Right renal cortex interstitium (tissue), 3 donors: ENCODE data around the gene ARHGEF40. TPM values are rescaled to one million over a fixed set of nuclear protein-coding genes. Genes with fewer than 3 reads are reported as not detected.

ENCODE experiments used
- DNase-seq, 3 donors: peaks; one replicate each; pipeline ENCODE4 v3.0.0-alpha.2; 2013; ENCODE audit warnings: low read depth in 3 of 3, low spot score in 2 of 3
- polyA plus RNA-seq, 3 donors: library from polyadenylated mRNA; unstranded; fragments of 120-200 nt; gene quantifications; one replicate each; pipeline ENCODE4 v1.2.1, GENCODE V29; 2013; ENCODE audit not compliant: insufficient read length in 3 of 3

Gene ARHGEF40
- polyA plus RNA-seq, 3 donors = 69.3 to 71.9 (median 70.0) TPM

DNA sequence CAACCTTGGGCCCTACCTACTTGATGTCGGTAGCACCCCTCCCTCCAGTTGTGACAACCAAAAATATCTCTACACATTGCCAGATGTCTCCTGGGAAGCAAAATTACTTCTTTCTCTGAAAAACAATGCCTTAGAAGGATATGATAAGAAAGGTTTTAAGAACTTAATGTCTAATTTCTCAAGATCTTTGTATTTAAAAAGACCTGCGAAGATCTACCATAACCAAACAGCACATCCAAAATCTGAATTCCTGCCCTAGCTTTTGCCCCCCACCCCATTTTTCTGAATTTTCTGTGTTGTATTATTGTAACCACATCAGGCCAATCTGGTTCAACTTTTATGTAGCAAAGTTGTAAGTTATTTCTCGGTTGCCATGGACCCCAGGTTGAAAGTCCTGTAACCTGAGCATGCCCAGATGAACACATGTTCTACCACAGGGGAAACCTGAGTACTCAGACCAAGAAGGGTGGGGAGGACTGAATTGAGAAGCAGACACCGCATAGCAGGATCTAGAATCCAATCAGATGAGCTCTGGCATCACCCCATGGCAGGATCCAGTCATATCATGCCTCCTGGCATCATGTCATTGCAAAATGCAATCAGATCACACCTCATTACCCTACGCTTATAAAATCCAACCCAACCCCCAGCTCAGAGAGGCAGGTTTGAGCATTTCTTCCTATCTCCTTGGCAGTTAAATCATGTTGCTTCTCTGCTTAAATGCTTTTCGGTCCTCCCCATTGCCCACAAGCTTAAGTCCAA, 39.5 kb downstream of the ARHGEF40 start:
- DNase-seq = no peak

DNA sequence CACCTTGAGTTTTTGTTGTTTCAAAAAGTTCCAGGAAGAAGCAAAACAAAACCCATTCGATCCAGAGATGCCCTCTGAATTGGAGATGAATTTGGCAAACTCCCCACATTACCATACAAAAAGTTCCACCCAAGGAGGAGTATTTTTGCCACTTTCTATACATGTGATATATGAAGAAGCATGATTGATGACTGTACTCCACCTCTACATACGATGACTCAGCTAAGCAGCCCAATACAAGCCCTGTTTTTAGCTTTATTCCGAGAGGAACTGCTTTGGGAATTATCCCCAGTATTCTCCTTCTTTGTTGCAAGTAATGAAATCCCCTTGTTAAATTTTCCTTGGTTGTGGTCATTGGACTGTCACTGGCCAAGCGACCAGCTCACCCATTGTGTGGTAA, 42.2 kb downstream of the ARHGEF40 start:
- DNase-seq = no peak

DNA sequence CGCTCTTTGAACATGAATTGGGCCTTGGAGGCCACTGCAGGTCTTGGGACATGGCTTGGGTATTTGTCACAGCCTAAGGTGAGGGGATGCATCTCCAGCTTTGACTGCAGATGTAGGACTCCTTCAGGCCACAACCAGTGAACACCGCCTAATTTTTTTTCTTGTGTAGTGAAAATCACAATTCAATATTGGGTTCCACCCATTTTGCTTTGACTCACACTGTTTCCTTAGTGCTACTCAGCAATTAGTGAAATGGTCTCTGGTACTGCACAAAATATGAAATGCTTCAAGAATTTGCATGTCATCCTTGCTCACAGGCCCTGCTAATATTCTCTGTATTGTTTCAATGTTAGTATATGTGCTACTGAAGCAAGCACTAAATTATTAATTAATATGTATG, 43.3 kb downstream of the ARHGEF40 start:
- DNase-seq = no peak

DNA sequence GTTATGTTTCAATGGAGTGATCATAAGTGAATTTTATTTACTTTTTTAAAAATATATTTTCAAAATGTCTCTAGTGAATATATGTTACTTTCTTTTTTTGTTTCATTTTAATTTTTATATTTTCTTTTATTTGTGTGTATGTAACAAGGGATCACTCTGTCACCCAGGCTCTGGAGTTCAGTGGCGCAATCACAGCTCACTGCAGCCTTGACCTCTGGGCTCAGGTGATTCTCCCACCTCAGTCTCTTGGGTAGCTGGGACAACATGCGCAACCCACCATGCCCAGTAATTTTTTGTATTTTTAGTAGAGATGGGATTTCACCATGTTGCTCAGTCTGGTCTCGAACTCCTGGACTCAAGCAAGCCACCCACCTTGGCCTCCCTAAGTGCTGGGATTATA, 48.8 kb downstream of the ARHGEF40 start:
- DNase-seq = no peak

DNA sequence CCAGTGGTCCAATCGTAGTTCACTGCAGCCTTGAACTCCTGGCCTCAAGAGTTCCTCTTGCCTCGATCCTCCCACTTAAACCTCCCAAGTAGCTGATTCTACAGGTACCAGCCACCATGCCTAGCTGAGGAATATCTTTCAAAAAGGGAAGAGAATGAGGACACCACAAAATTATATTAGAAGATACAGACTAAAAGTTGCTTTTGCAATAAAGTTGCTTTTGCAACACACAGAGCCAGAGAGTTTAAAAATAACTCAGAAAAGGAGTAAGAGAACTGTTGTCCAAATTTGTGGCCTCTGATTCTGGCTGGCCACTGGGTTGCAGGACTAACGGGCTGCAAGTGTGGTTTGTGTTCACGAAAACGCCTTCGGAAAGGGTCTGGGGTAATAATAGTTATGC, 50.6 kb downstream of the ARHGEF40 start:
- no peak for DNase-seq

DNA sequence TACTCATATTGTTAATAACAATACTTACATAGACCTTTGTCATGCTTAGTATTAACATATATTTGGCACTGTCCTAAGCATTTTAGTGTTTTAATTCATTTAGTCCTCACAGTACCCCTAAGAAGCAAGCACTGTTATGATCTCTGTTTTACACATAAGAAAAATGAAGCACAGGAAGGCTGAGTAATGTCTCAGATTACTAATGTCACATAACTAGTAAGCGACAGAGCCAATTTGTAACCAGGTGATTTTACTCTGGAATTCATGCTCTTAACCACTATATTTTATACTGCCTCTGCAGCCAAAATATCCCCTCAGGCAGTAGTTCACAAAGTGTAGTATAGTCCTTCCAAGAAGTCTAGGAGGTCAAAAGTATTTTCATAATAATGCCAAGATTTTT, 51.0 kb downstream of the ARHGEF40 start:
- no peak for DNase-seq

DNA sequence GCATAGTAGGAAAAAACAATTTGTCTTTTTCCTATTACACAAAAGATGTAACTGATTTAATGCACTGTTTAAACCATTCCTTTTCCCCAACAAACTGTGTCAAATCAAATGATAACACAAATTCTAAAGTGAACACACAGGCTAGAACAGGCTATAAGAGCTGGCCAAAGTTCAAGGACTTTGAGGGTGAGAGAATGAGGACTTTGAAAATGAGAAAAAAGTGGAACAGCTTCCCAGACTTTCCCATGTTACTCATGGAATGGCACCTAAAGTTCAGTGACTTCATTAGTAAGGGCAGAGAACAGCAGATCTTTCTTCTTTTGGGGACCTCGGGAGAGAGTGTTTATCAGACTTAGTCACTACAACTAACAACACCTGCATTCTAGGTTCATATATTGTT, 53.3 kb downstream of the ARHGEF40 start:
- no peak for DNase-seq

DNA sequence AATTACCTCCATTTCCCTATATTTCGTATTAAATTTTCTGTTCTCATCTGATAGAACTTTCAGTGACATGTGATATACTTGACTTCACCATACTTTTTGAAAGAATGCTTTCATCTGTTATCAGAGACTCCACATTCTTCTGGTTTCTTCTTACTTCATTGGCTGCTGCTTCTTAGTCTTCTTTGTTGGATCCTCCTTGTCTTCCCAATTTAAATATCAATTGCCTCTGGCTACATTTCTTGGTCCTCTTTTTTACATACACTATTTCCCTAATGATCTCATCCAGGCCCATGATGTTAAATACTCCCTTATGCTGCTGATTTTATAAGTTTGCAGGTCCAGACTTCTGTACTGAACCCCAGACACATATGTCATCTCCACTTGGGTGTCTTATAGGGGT, 63.8 kb downstream of the ARHGEF40 start:
- DNase-seq = no peak

DNA sequence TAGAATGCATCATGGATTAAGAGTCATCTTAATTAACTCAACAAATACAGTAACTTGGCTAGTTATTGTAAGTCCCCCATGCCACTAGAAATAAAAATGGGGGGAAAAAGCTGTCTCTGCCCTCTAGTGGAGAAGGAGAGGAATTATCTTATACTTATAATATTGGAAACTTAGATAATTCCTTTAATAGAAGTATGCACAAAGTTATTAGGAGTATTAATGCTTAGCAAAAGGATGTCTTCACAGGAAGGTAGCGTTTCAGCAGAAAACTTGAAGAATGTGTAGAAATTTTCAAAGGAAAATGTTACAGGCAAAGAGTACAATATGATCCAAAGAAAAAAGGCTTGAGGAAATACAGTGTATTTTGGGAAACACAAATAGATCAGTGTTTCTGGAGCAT, 65.9 kb downstream of the ARHGEF40 start:
- DNase-seq = no peak

Other genes with a start within 250 kb of the ARHGEF40 start
- 1 to 10 TPM in 1 of 3 donors, under 1 TPM in 1, not detected in 1; 0.44 to 1.1 TPM for gene RNASE3, start 178.9 kb upstream of the ARHGEF40 start, polyA plus RNA-seq
- 1 to 10 TPM in 1 of 3 donors, under 1 TPM in 2; 0.86 to 1.9 (median 0.89) TPM for gene RNASE2, start 114.8 kb upstream of the ARHGEF40 start, polyA plus RNA-seq
- gene METTL17, start 80.3 kb upstream of the ARHGEF40 start, polyA plus RNA-seq = 10 to 100 TPM; 79.7 to 89.7 (median 89.3) TPM
- gene SLC39A2, start 71.0 kb upstream of the ARHGEF40 start, polyA plus RNA-seq = 1 to 10 TPM; 1.3 to 3.0 (median 2.5) TPM
- gene NDRG2, start 45.2 kb upstream of the ARHGEF40 start, polyA plus RNA-seq = 100 to 1,000 TPM; 157 to 174 (median 164) TPM
- gene TPPP2, start 40.1 kb upstream of the ARHGEF40 start, polyA plus RNA-seq = 1 to 10 TPM; 3.0 to 4.3 (median 3.7) TPM
- gene RNASE13, start 35.5 kb upstream of the ARHGEF40 start, polyA plus RNA-seq = under 1 TPM; 0.36 to 0.51 (median 0.38) TPM
- gene RNASE7, start 27.9 kb upstream of the ARHGEF40 start, polyA plus RNA-seq = under 1 TPM; 0.67 to 0.96 (median 0.74) TPM
- gene RNASE8, start 12.5 kb upstream of the ARHGEF40 start, polyA plus RNA-seq = not detected
- 10 to 100 TPM; 21.5 to 23.4 (median 22.3) TPM for gene ZNF219, start 28.4 kb downstream of the ARHGEF40 start, polyA plus RNA-seq
- gene TMEM253, start 30.8 kb downstream of the ARHGEF40 start, polyA plus RNA-seq = 1 to 10 TPM in 2 of 3 donors, under 1 TPM in 1; 0.83 to 1.7 (median 1.0) TPM
- not detected for gene OR5AU1, start 85.8 kb downstream of the ARHGEF40 start, polyA plus RNA-seq
- gene HNRNPC, start 199.1 kb downstream of the ARHGEF40 start, polyA plus RNA-seq = 1,000 to 10,000 TPM; 1,019 to 1,090 (median 1,089) TPM
- under 1 TPM; 0.39 to 0.65 (median 0.47) TPM for gene RPGRIP1, start 209.8 kb downstream of the ARHGEF40 start, polyA plus RNA-seq